ENCODE results near the gene DAZAP1. TPM values are rescaled to one million over a fixed set of nuclear protein-coding genes. Genes with fewer than 3 reads are reported as not detected.
A peak's percentile ranks its signal among the peaks of the same experiment; 100 is the strongest.

Gene DAZAP1
- total and polyA plus RNA-seq, 2 experiments from 2014 or later, result 35.8 to 46.8 TPM

GRCh38 chr19:1427221-1427920 lies 20.0 kb downstream of the DAZAP1 start:
- WGBS (ENCODE audit: low lambda C conversion rate, missing lambda C conversion rate), result 93% methylated on average over 27 of the region's 27 CpGs
- Histone ChIP-seq H3K79me2 (peaks cover 71% of the 10 kb centered on the region), H4K20me1 (ENCODE audit: insufficient read depth, poor library complexity, severe bottlenecking) (peaks cover 9% of the 10 kb centered on the region), H3K27me3 (no peaks in the 10 kb centered on the region), H3K4me2 (no peak overlapping the region), H2AFZ (no peak overlapping the region), H3K9me2 (replicated peaks; ENCODE audit: insufficient read depth) (no peaks in the 10 kb centered on the region), H3K9me3 (ENCODE audit: low read depth) (no peaks in the 10 kb centered on the region), H3K27ac (no peak overlapping the region), H3K36me3 (replicated peaks; ENCODE audit: insufficient read depth, low read depth) (no peaks in the 10 kb centered on the region), H3K4me1 (ENCODE audit: insufficient read depth) (peaks cover 20% of the 10 kb centered on the region), H3K4me3 (no peak overlapping the region)
- DNase-seq (ENCODE audit: low spot score), result no peak
- no peak for TF ChIP-seq EZH2phosphoT487 (IDR thresholded peaks at IDR 0.05; ENCODE audit: low read depth, severe bottlenecking, unreplicated experiment)
- no peak for TF ChIP-seq CTCF (IDR thresholded peaks at IDR 0.05; ENCODE audit: poor library complexity)
- TF ChIP-seq EZH2 (IDR thresholded peaks at IDR 0.05; ENCODE audit: borderline replicate concordance), result no peak

GRCh38 chr19:1428738-1429391 lies 21.5 kb downstream of the DAZAP1 start:
- Histone ChIP-seq H3K27ac (no peak overlapping the region), H3K36me3 (replicated peaks; ENCODE audit: insufficient read depth, low read depth) (no peaks in the 10 kb centered on the region), H3K4me1 (ENCODE audit: insufficient read depth) (peaks cover 17% of the 10 kb centered on the region), H3K4me3 (no peak overlapping the region), H4K20me1 (ENCODE audit: insufficient read depth, poor library complexity, severe bottlenecking) (peaks cover 9% of the 10 kb centered on the region), H2AFZ (no peak overlapping the region), H3K79me2 (peaks cover 59% of the 10 kb centered on the region), H3K27me3 (no peaks in the 10 kb centered on the region), H3K9me2 (replicated peaks; ENCODE audit: insufficient read depth) (no peaks in the 10 kb centered on the region), H3K9me3 (ENCODE audit: low read depth) (no peaks in the 10 kb centered on the region), H3K4me2 (no peak overlapping the region)
- no peak for TF ChIP-seq EZH2phosphoT487 (IDR thresholded peaks at IDR 0.05; ENCODE audit: low read depth, severe bottlenecking, unreplicated experiment)
- no peak for TF ChIP-seq CTCF (IDR thresholded peaks at IDR 0.05; ENCODE audit: poor library complexity)
- no peak for TF ChIP-seq EZH2 (IDR thresholded peaks at IDR 0.05; ENCODE audit: borderline replicate concordance)
- no peak for DNase-seq (ENCODE audit: low spot score)
- WGBS (ENCODE audit: low lambda C conversion rate, missing lambda C conversion rate), result 96% methylated on average over 40 of the region's 41 CpGs

GRCh38 chr19:1429750-1430149 lies 22.4 kb downstream of the DAZAP1 start:
- peak overlapping the region; percentile 58 for H3K27ac ChIP-seq
- no peaks in the 10 kb centered on the region for H3K9me2 ChIP-seq (replicated peaks; ENCODE audit: insufficient read depth)
- no peak for TF ChIP-seq EZH2phosphoT487 (IDR thresholded peaks at IDR 0.05; ENCODE audit: low read depth, severe bottlenecking, unreplicated experiment)
- no peak for TF ChIP-seq EZH2 (IDR thresholded peaks at IDR 0.05; ENCODE audit: borderline replicate concordance)
- TF ChIP-seq CTCF (IDR thresholded peaks at IDR 0.05; ENCODE audit: poor library complexity), result no peak
- peaks cover 10% of the 10 kb centered on the region for H3K4me1 ChIP-seq (ENCODE audit: insufficient read depth)
- WGBS (ENCODE audit: low lambda C conversion rate, missing lambda C conversion rate), result 66% methylated on average over 14 of the region's 14 CpGs
- no peaks in the 10 kb centered on the region for H3K9me3 ChIP-seq (ENCODE audit: low read depth)
- H3K36me3 ChIP-seq (replicated peaks; ENCODE audit: insufficient read depth, low read depth), result no peaks in the 10 kb centered on the region
- H2AFZ ChIP-seq, result no peak overlapping the region
- peak; percentile 65 for DNase-seq (ENCODE audit: low spot score)
- H3K27me3 ChIP-seq, result no peaks in the 10 kb centered on the region
- peaks cover 53% of the 10 kb centered on the region for H3K79me2 ChIP-seq
- no peak overlapping the region for H3K4me2 ChIP-seq
- peaks cover 7% of the 10 kb centered on the region for H4K20me1 ChIP-seq (ENCODE audit: insufficient read depth, poor library complexity, severe bottlenecking)
- no peak overlapping the region for H3K4me3 ChIP-seq

Measured in hepatocyte (in vitro differentiated cells).